ENCODE data around the gene NOG. TPM values are rescaled to one million over a fixed set of nuclear protein-coding genes. Genes with fewer than 3 reads are reported as not detected.

Gene NOG
- total RNA-seq, 4 donors from 2014 or later: 11.4 to 42.8 (median 14.1) TPM

DNA sequence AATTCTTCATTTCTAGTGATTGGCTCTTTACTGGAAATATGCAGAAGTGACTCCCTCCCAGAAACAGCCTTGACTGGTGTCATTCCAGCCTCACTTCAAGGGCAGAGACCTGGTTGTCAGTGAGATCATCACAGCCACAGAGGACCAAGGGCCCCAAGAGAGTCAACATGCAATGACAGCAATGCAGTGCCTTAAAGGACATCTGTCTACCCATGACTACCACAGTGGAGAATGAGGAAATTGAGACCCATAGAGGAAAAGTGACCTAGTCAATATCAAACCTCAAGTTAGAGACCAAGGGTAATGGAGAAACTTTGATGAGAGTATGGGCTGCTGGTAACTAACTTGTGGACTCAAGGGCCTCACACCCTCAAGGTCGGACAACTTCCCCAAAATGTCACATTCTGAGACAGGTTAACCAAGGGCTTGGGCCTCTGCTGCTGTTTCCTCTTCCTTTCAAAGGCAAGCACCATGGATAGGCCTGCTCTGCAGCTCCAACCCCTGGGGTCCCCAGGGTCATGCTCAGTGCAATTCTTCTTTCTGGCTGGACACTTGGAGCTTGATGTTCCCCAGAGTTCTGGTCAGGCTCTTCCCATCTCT is 11.3 kb downstream of the NOG start:
- Histone ChIP-seq H3K36me3 (no peaks in the 10 kb centered on the region), H3K4me3 (no peak overlapping the region), H3K4me1 (no peaks in the 10 kb centered on the region), H3K9me3 (no peaks in the 10 kb centered on the region), H3K27ac (no peak overlapping the region), H3K27me3 (peaks cover 0 to 3% of the 10 kb centered on the region in 2 donors)
- WGBS, 2 donors: 75 to 86% methylated on average over 1 of the region's 1 CpG
- DNase-seq (ENCODE audit: low spot score in 2 of 2): no peak
- TF ChIP-seq POLR2A (IDR thresholded peaks at IDR 0.05) (no peak), EP300 (IDR thresholded peaks at IDR 0.05) (no peak)
- TF ChIP-seq, protein P1, sequence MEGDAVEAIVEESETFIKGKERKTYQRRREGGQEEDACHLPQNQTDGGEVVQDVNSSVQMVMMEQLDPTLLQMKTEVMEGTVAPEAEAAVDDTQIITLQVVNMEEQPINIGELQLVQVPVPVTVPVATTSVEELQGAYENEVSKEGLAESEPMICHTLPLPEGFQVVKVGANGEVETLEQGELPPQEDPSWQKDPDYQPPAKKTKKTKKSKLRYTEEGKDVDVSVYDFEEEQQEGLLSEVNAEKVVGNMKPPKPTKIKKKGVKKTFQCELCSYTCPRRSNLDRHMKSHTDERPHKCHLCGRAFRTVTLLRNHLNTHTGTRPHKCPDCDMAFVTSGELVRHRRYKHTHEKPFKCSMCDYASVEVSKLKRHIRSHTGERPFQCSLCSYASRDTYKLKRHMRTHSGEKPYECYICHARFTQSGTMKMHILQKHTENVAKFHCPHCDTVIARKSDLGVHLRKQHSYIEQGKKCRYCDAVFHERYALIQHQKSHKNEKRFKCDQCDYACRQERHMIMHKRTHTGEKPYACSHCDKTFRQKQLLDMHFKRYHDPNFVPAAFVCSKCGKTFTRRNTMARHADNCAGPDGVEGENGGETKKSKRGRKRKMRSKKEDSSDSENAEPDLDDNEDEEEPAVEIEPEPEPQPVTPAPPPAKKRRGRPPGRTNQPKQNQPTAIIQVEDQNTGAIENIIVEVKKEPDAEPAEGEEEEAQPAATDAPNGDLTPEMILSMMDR (IDR thresholded peaks at IDR 0.05): no peak

DNA sequence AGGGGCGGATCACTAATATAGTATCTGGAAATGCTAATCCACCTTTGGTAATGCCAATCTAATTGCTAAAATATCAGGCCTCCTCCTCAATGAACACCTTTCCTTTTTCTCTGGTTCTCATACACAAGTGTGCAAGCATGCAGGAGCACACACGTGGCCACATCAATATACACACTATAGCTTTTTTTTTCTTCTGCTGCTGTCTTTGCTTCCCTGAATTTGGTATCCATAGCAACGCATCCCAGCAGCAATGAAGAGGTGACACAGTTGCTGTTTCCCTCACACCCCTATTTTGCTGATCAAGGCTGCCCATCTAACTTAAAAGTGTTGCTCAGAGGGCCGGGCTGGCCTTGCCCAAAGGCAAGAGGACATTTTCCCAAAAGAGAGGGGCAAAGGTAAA is 15.4 kb downstream of the NOG start:
- 90 to 92% methylated on average over 4 of the region's 4 CpGs for WGBS, 2 donors
- Histone ChIP-seq H3K36me3 (no peaks in the 10 kb centered on the region), H3K27ac (no peak overlapping the region), H3K4me1 (no peaks in the 10 kb centered on the region), H3K27me3 (no peaks in the 10 kb centered on the region), H3K4me3 (no peak overlapping the region), H3K9me3 (no peaks in the 10 kb centered on the region)
- TF ChIP-seq POLR2A (IDR thresholded peaks at IDR 0.05) (no peak), EP300 (IDR thresholded peaks at IDR 0.05) (no peak)
- TF ChIP-seq, protein P1 (IDR thresholded peaks at IDR 0.05): no peak
- no peak for DNase-seq (ENCODE audit: low spot score in 2 of 2)

DNA sequence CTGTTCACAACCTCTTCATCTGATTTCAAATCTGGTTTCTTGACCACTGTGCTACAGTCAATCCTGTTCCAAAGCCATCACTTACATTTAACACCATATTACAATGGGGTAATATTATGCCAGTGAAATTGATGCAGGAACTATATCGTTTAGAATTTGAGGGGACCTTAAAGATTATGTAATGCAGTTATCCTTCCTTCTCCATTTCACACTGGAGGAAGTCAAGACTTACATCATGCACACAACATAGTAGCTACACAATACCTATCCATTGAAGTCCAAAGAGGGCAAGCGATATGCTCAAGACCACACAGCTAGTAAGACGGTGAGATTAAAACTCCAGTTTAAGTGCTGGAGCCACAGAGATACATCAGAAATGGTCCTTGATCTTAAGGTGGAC is 16.8 kb downstream of the NOG start:
- WGBS, 2 donors: 88 to 89% methylated on average over 3 of the region's 3 CpGs
- Histone ChIP-seq H3K27ac (no peak overlapping the region), H3K9me3 (no peaks in the 10 kb centered on the region), H3K4me3 (no peak overlapping the region), H3K36me3 (no peaks in the 10 kb centered on the region), H3K27me3 (no peaks in the 10 kb centered on the region), H3K4me1 (no peaks in the 10 kb centered on the region)
- DNase-seq (ENCODE audit: low spot score in 2 of 2): no peak
- TF ChIP-seq, protein P1 (IDR thresholded peaks at IDR 0.05): no peak
- no peak for TF ChIP-seq POLR2A (IDR thresholded peaks at IDR 0.05)
- no peak for TF ChIP-seq EP300 (IDR thresholded peaks at IDR 0.05)

DNA sequence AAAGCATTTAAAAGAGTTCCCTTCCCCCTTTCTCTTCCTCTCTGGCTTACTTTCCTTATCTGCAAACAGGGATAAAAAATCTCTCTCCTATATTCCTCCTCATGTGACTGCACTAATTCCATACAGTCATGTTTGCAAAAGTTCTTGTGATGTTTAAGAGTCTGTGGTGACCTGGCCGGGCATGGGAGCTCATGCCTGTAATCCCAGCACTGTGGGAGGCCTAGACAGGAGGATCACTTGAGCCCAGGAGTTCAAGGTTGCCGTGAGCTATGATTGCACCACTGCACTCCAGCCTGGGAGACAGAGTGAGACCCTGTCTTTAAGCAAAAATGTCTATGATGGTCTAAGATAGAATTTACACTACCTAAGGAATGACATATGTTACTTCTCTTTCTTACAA is 19.6 kb downstream of the NOG start:
- Histone ChIP-seq H3K4me3 (no peak overlapping the region), H3K9me3 (no peaks in the 10 kb centered on the region), H3K4me1 (no peaks in the 10 kb centered on the region), H3K27me3 (no peaks in the 10 kb centered on the region), H3K27ac (no peak overlapping the region), H3K36me3 (no peaks in the 10 kb centered on the region)
- 78 to 80% methylated on average over 2 of the region's 2 CpGs for WGBS, 2 donors
- TF ChIP-seq, protein P1 (IDR thresholded peaks at IDR 0.05): no peak
- TF ChIP-seq POLR2A (IDR thresholded peaks at IDR 0.05) (no peak), EP300 (IDR thresholded peaks at IDR 0.05) (no peak)
- DNase-seq (ENCODE audit: low spot score in 2 of 2): no peak

DNA sequence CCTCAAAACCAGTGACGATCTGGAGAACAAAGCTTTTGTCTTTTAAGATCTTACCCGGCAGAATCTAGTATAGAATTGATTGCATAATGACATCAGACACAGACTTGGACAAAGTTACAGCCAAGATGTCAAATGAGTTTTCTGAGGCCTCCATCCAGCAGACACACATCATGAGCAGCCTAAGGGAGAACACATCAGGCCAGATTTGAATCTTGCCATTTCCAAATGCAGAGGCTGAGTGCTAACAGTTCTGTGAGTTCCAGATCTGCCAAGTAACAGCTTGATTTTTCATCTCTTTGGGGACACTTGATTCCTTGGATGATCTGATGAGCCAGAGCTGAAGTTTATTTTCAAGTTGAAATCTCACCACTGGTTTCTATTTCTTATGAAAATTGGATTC is 21.0 kb downstream of the NOG start:
- H3K27me3 ChIP-seq: no peaks in the 10 kb centered on the region
- no peaks in the 10 kb centered on the region for H3K9me3 ChIP-seq
- 45 to 60% methylated on average over 2 of the region's 2 CpGs for WGBS, 2 donors
- no peak overlapping the region for H3K27ac ChIP-seq
- no peak for DNase-seq (ENCODE audit: low spot score in 2 of 2)
- no peaks in the 10 kb centered on the region for H3K36me3 ChIP-seq
- H3K4me3 ChIP-seq: no peak overlapping the region
- no peaks in the 10 kb centered on the region for H3K4me1 ChIP-seq
- TF ChIP-seq EP300 (IDR thresholded peaks at IDR 0.05): no peak

DNA sequence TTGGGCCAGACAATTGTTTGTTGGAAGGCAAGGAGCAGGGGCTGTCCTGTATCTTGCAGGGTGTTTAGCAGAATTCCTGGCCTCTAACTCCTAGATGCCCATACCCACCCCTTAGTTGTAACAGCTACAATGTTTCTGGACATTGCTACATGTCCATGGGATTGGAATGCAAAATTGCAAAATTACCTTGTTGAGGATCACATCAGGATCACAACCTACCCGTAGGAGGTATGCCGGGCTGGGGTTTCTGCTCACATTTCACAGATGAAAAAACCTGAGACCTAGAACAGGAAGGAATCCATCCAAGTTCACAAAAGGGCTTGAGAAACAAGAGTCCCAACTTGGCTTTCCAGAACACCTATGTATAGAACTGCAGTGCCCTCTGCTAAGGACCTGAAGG is 22.7 kb downstream of the NOG start:
- TF ChIP-seq, protein P1 (IDR thresholded peaks at IDR 0.05): no peak
- TF ChIP-seq EP300 (IDR thresholded peaks at IDR 0.05) (no peak), POLR2A (IDR thresholded peaks at IDR 0.05) (no peak)
- H3K27ac ChIP-seq: no peak overlapping the region
- DNase-seq (ENCODE audit: low spot score in 2 of 2): no peak
- H3K4me1 ChIP-seq: no peaks in the 10 kb centered on the region
- H3K4me3 ChIP-seq: no peak overlapping the region
- no peaks in the 10 kb centered on the region for H3K27me3 ChIP-seq
- H3K36me3 ChIP-seq: no peaks in the 10 kb centered on the region
- no peaks in the 10 kb centered on the region for H3K9me3 ChIP-seq
- WGBS, 2 donors: 90 to 100% methylated on average over 2 of the region's 2 CpGs

Data from tibial nerve (tissue), 4 donors.